Measurements from ENCODE around the gene TSPEAR. TPM values are rescaled to one million over a fixed set of nuclear protein-coding genes. Genes with fewer than 3 reads are reported as not detected.
"Not testable (repeated sequence)": the region's sequence is repeated elsewhere in the genome, so short reads cannot be mapped to it uniquely, and the experiment has no call there.

Gene TSPEAR
- total RNA-seq, 2 donors from 2014 or later = not detected

DNA sequence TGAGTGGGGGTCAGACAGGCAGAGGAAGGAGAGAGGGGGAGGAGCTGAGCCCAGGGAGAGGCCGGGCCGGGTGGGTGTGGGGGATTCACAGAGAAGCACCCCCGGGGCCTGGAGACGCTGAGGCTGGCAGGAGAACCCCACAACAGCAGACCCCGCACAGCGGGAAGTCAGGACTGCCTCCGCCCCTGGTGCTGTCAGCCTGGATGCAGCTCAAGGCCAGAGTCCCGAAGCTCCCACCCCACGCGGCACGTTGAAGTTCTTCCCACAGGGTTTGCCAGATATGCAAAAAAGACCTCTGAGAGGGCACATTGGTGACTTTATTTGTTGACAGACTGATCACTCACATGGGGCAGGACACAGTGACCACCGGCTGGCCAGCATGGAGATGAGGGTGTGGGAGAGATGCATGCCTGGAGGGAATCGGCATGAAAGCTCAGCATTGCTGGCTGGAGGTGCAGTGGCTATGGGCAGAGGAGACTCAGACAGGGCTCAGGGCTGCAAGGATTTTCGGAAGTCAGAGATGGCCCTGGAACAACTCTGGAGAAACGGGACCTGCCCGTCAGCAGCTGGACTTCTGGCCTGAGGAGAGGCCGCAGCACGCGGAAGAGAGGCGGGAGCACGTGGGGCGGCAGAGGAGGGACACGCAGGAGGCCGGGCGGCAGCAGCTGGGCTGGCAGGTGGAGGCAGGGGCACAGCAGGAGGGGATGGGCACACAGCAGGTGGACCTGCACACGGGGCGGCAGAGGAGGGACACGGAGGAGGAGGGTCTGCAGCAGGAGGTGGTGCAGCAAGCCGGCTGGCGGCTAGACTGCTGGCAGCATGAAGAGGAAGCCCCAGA, 153.7 kb downstream of the TSPEAR start:
- H3K4me3 Mint-ChIP-seq = no peak overlapping the region
- ATAC-seq (no peak), DNase-seq (no peak)
- H3K36me3 Mint-ChIP-seq (ENCODE audit: low read depth) = no peaks in the 10 kb centered on the region
- H3K9me3 ChIP-seq (ENCODE audit: control insufficient read depth, low read length, poor library complexity, severe bottlenecking) = no peaks in the 10 kb centered on the region
- H3K27me3 Mint-ChIP-seq = no peaks in the 10 kb centered on the region
- no peak overlapping the region for H3K27ac Mint-ChIP-seq
- no peaks in the 10 kb centered on the region for H3K4me1 Mint-ChIP-seq

DNA sequence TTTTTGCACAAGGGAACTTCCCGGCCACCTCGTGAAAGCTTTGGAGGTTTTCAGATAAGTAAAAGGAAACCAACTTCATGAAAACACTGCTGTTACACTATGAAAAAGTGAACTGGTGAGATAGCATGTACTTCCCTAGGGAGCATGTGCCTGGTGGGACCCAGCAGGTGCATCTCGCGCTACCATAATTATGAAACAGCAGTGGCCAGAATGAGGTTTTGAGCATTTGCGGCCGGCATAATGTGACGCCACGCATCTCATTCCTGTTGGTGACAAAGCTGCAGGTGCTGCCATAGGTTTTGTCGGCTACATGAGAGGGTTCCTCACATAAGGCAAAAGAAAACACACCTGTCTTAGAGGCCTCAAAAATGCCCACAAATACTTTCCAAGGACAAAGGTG, 154.5 kb downstream of the TSPEAR start:
- DNase-seq (no peak), ATAC-seq (no peak)
- H3K27me3 Mint-ChIP-seq = no peaks in the 10 kb centered on the region
- no peaks in the 10 kb centered on the region for H3K4me1 Mint-ChIP-seq
- no peak overlapping the region for H3K4me3 Mint-ChIP-seq
- H3K9me3 ChIP-seq (ENCODE audit: control insufficient read depth, low read length, poor library complexity, severe bottlenecking) = no peaks in the 10 kb centered on the region
- H3K27ac Mint-ChIP-seq = no peak overlapping the region
- no peaks in the 10 kb centered on the region for H3K36me3 Mint-ChIP-seq (ENCODE audit: low read depth)

DNA sequence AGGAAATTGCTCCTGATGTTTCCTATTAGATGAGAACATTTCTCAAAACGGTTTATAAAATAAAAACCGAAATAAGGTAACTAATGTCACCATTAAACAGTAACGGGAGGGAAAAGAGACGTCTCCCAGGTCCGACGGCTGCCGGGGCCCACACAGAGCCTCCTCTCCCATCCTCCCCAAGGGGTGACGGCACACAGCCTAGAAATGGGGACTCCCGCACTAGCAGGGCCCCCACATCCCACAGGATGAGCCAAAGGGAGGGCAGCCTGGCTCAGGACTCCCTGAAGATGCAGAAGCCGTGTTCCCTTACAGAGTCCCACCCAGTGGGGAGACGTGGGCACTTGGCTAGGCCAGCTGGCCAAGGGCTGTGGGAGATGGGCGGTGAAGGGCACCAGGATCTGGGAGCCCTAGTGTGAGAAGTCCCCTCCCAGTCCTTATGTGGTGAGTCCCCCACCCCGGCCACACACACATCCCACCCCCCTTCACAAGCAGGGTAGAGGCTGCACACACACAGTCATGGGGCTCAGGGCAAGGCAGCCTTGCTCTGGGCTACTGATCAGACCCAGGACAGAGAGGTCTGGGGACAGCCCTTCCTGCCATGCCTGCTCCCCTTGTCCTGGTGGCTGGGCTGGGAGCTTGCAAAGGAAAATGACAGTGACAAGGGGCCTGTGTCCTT, 156.0 kb downstream of the TSPEAR start:
- Mint-ChIP-seq H3K27ac (no peak overlapping the region), H3K36me3 (ENCODE audit: low read depth) (peaks cover 2% of the 10 kb centered on the region), H3K27me3 (no peaks in the 10 kb centered on the region), H3K4me1 (no peaks in the 10 kb centered on the region), H3K4me3 (no peak overlapping the region)
- ATAC-seq (no peak), DNase-seq (no peak)
- no peaks in the 10 kb centered on the region for H3K9me3 ChIP-seq (ENCODE audit: control insufficient read depth, low read length, poor library complexity, severe bottlenecking)

DNA sequence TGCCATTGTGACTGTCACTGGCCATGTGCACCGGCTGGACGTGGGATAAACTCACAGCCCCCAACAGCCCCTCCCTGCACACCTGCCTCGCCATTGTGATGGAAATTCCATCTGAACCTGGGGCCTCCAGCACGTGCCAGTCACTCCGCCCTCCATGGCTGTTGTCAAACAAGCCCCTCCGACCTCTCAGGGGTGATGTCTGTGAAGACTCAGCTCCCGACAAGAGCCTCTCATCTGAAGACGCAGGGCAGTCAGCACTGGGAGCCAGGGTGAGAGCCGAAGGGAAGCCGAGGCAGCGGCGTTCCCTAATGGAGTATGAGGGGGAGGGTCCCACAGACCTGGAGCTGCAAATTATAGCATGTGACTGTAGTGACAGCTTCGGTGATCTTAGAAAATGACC, 158.7 kb downstream of the TSPEAR start:
- no peaks in the 10 kb centered on the region for H3K27me3 Mint-ChIP-seq
- DNase-seq (no peak), ATAC-seq (no peak)
- H3K4me3 Mint-ChIP-seq = no peak overlapping the region
- peaks cover 3% of the 10 kb centered on the region for H3K36me3 Mint-ChIP-seq (ENCODE audit: low read depth)
- no peak overlapping the region for H3K27ac Mint-ChIP-seq
- H3K9me3 ChIP-seq (ENCODE audit: control insufficient read depth, low read length, poor library complexity, severe bottlenecking) = no peaks in the 10 kb centered on the region
- H3K4me1 Mint-ChIP-seq = peaks cover 7% of the 10 kb centered on the region

DNA sequence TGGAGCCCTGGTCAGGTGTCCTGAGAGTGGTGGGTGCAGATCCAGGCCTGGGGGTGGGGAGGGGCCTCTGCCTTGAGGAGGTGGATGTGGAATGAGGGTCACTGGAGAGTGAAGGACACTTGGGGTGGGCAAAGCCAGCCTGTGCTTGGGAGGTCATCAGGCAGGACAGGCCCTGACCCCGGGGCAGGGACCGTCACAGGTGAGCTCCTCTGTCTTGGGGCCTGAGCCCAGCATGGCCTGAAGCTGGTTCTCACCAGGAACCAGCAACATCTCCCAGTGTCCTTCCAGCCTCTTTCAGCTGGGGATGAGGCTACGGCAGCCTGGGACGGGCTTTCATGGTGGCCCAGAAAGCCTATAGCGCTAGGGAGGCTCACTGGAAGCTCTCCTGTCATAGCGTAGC, 159.2 kb downstream of the TSPEAR start:
- Mint-ChIP-seq H3K4me3 (no peak overlapping the region), H3K4me1 (peaks cover 11% of the 10 kb centered on the region), H3K36me3 (ENCODE audit: low read depth) (peaks cover 5% of the 10 kb centered on the region), H3K27me3 (no peaks in the 10 kb centered on the region), H3K27ac (no peak overlapping the region)
- no peaks in the 10 kb centered on the region for H3K9me3 ChIP-seq (ENCODE audit: control insufficient read depth, low read length, poor library complexity, severe bottlenecking)
- ATAC-seq (no peak), DNase-seq (no peak)

DNA sequence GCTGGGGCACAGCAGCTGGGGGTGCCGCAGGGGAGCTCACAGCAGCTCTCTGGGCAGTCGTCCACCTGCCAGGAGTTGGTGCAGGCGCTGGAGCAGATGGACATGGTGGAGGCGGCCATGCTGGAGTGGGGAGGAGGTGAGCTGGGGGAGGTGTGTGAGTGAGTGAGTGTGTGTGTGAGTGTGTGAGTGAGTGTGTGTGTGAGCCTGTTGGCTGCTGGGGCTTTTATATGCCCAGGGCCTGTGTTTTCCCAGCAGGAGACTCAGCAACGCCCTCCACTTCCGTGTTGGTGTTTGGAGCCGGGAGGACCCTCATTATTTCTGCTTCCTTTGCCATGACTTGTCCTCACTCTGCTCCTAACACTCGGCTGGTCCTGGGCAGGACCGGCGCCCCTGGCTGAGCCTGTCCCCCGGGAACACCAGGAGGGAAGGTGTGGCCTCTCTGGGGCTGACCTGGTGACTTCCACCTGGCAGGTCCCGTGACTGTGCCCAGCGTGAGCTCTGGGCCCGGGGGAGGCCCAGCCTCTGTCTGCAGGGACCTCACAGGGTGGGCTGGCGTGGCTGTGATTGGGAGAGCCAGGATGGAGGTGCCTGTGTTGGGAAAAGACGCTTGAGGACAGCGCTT, 159.9 kb downstream of the TSPEAR start, which contains the start of gene KRTAP10-2:
Gene KRTAP10-2 (minus strand): TSS at position 166 of the 622 bp plus-strand sequence. CDS start 47 bp downstream, at position 119.
- ATAC-seq (no peak), DNase-seq (no peak)
- no peak within 1 kb of the TSS for H3K27ac Mint-ChIP-seq
- peaks cover 6% of the 10 kb centered on the region for H3K9me3 ChIP-seq (ENCODE audit: control insufficient read depth, low read length, poor library complexity, severe bottlenecking)
- H3K36me3 Mint-ChIP-seq (ENCODE audit: low read depth) = peaks cover 5% of the 10 kb centered on the region
- H3K27me3 Mint-ChIP-seq = no peaks in the 10 kb centered on the region
- H3K4me3 Mint-ChIP-seq = no peak within 1 kb of the TSS
- peaks cover 11% of the 10 kb centered on the region for H3K4me1 Mint-ChIP-seq

DNA sequence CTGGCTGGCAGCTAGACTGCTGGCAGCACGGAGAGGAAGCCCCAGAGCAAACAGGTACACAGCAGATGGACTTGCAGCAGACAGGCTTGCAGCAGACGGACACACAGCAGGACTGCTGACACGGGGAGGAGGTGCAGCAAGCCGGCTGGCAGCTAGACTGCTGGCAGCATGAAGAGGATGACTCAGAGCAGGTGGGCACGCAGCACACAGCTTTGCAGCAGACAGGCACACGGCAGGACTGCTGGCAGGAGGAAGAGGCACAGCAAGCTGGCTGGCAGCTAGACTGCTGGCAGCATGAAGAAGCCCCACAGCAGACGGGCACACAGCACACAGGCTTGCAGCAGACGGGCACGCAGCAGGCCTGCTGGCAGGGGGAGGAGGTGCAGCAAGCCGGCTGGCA, 160.6 kb downstream of the TSPEAR start:
- Mint-ChIP-seq H3K4me3 (no peak overlapping the region), H3K36me3 (ENCODE audit: low read depth) (peaks cover 5% of the 10 kb centered on the region), H3K27ac (no peak overlapping the region), H3K27me3 (no peaks in the 10 kb centered on the region), H3K4me1 (peaks cover 11% of the 10 kb centered on the region)
- H3K9me3 ChIP-seq (ENCODE audit: control insufficient read depth, low read length, poor library complexity, severe bottlenecking) = peaks cover 6% of the 10 kb centered on the region
- no peak for DNase-seq
- no peak for ATAC-seq

DNA sequence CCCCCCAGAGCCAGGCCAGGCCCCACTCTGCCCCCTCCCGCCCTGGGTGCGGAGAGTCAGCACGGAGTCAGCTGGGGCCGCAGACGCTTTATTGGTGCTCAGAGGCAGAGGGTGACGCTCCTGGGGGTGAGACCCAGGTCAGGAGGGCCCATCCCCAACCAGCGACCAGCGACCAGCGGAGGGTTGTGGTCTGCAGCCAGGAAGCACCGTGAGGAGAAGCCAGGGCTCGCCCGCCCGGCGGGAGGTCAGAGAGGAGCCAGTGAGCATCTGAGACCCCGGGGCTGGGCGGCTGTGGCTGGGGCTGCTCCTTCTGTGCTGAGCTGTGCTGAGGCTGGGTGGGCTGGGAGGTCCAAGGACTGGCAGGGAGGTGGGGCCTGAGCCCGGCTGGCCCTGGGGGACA, 161.1 kb downstream of the TSPEAR start:
- not testable (repeated sequence) for H3K4me3 Mint-ChIP-seq; DNase-seq; H3K36me3 Mint-ChIP-seq (ENCODE audit: low read depth); H3K27ac Mint-ChIP-seq; H3K27me3 Mint-ChIP-seq; ATAC-seq; H3K9me3 ChIP-seq (ENCODE audit: control insufficient read depth, low read length, poor library complexity, severe bottlenecking)
- peaks cover 11% of the 10 kb centered on the region for H3K4me1 Mint-ChIP-seq

DNA sequence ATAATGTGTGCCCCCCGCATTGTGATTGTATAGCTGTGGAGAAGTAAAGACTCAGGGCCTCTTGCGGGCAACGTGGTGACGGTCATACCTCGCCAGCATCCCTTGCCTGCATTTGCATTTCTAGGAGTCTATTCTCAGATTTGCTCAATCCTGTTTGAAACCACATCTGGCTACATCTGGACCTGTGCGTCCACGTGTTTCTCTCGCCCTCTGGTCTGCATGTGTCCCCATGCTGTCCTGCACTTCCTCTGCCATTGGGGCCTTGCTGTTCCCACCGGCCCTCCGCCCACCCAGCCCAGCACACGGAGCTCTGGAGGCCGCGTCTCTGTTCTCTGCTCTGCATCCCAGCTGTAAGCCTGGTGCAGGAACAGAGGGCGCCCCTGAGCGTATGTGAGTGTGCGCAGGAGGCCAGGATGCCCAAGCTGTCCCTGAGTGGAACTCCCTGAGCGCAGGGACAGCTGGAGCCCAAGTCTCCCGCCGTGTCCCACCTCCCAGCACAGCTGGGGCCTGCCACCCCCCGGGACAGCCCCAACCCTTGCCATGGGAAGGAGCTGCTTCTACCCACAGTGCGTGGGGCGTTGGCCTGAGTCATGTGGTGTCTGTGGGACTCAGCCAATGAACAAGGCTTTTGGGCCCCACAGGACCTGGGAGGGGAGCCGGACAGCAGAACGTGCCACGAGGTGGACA, 161.7 kb downstream of the TSPEAR start:
- ATAC-seq = no peak
- Mint-ChIP-seq H3K4me3 (no peak overlapping the region), H3K4me1 (peaks cover 11% of the 10 kb centered on the region), H3K27me3 (no peaks in the 10 kb centered on the region), H3K36me3 (ENCODE audit: low read depth) (peaks cover 5% of the 10 kb centered on the region), H3K27ac (no peak overlapping the region)
- DNase-seq = no peak
- peaks cover 6% of the 10 kb centered on the region for H3K9me3 ChIP-seq (ENCODE audit: control insufficient read depth, low read length, poor library complexity, severe bottlenecking)

DNA sequence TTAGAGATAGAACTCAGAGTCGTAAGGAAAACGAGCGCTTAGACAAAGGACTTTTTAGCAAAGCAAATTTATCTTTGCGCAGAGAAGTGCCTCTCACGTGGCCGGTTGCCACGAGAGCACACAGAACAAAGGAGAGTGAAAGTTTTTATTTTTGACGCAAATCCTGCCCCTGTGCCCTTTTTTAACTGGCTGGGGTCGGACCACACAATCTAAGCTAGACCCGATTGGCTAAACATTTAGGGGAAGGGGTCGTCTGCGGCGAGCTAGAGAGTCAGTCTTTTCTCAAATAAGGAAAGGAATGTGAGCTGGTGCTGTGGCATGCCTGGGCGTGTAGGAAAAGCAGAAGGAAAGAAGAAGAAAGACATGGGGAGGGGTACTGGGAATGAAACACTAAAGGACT, 162.4 kb downstream of the TSPEAR start:
- peaks cover 6% of the 10 kb centered on the region for H3K9me3 ChIP-seq (ENCODE audit: control insufficient read depth, low read length, poor library complexity, severe bottlenecking)
- Mint-ChIP-seq H3K36me3 (ENCODE audit: low read depth) (peaks cover 5% of the 10 kb centered on the region), H3K27me3 (no peaks in the 10 kb centered on the region), H3K4me3 (peak overlapping the region; percentile 4), H3K4me1 (peaks cover 11% of the 10 kb centered on the region), H3K27ac (no peak overlapping the region)
- ATAC-seq (no peak), DNase-seq (no peak)

DNA sequence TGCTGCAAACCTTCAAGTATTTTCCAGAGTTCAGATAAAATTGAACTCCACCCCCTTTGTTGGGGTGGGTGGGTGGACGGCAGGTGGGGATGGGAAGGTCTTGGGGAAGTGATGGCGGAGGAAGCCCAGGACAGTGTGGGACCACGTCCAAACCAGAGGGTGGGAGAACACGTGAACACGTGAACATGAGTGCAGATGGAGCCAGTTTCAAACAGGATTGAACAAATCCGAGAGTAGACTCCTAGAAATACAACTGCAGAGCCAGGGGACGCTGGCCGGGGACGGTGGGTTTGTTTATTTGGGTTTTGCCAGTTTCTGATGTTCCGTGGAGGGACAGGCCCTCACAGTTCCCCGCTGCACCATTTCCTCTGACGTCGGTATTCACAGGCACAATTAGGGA, 163.0 kb downstream of the TSPEAR start:
- H3K9me3 ChIP-seq (ENCODE audit: control insufficient read depth, low read length, poor library complexity, severe bottlenecking) = peaks cover 6% of the 10 kb centered on the region
- Mint-ChIP-seq H3K36me3 (ENCODE audit: low read depth) (peaks cover 5% of the 10 kb centered on the region), H3K4me3 (no peak overlapping the region), H3K4me1 (peaks cover 11% of the 10 kb centered on the region), H3K27me3 (no peaks in the 10 kb centered on the region), H3K27ac (no peak overlapping the region)
- ATAC-seq (no peak), DNase-seq (no peak)

DNA sequence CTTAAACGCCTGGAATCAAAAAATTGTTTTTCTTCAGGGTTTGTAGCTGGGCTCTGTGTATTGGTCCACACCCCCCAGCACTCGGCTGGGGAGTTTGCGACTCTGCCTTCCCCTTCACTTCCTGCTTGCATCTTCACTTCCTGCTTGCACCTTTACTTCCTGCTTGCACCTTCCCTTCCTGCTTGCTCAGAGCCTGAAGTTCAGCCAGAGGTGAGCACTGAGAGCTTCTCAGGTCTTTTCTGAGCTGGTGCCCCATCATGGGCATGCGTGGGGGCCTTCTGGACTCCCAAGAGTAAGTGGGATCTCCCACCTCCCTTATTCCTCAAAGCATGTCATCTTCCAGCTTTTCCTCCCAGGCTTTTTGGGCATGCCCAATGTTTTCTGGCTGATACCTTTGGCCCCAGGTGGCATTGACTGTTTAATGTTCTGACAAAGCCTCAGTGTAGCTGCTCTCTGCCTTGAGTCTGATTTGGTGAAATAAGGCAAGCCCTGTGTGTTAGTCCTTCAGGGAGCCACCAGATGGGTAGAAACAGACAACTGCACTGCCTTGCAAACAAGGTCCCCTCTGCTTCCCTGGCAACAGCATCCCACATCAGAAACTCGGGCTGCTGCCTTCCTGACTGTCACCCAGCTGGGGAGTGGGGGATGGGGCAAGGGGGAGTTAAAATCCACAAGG, 163.6 kb downstream of the TSPEAR start:
- peaks cover 6% of the 10 kb centered on the region for H3K9me3 ChIP-seq (ENCODE audit: control insufficient read depth, low read length, poor library complexity, severe bottlenecking)
- peak overlapping the region; percentile 6 for H3K27ac Mint-ChIP-seq
- DNase-seq (no peak), ATAC-seq (peak; percentile 76)
- peaks cover 5% of the 10 kb centered on the region for H3K36me3 Mint-ChIP-seq (ENCODE audit: low read depth)
- H3K27me3 Mint-ChIP-seq = no peaks in the 10 kb centered on the region
- H3K4me1 Mint-ChIP-seq = peaks cover 11% of the 10 kb centered on the region
- H3K4me3 Mint-ChIP-seq = peak overlapping the region; percentile 79
